ENCODE data around the gene PPARGC1A.

GRCh38 chr4:23789762-23790161 lies 100.1 kb downstream of the PPARGC1A start:
- no peak for TF ChIP-seq ZFP1 (CRISPR knock-in tag; IDR thresholded peaks at IDR 0.05)
- TF ChIP-seq ZBTB43 (CRISPR knock-in tag; conservative IDR thresholded peaks at IDR 0.05) = no peak
- no peak for TF ChIP-seq SIN3A (IDR thresholded peaks at IDR 0.05; ENCODE audit: borderline replicate concordance, low read depth, low read length)
- no peak for TF ChIP-seq MYC (CRISPR knock-in tag; IDR thresholded peaks at IDR 0.05; ENCODE audit: borderline replicate concordance)

Data from HepG2 (cell line).